Esophagus muscularis mucosa (tissue), 4 donors: ENCODE data around the gene OTOGL.

Source experiments
- CTCF ChIP-seq, 3 experiments: fragments of 200-600 bp in 2 of 3; fragments of 450-650 bp in 1 of 3; sonication (generic) in 2 of 3; IDR thresholded peaks; one replicate each; pipeline ENCODE4 v1.5.1; 2017 to 2019; ENCODE audit warnings: antibody characterized with exemption in 3 of 3, mild to moderate bottlenecking in 2 of 3, moderate library complexity in 1 of 3
- EP300 ChIP-seq: sonication (generic); formaldehyde crosslinking; IDR thresholded peaks from one replicate; pipeline ENCODE4 v1.6.1; 2017; ENCODE audit warnings: antibody characterized with exemption
- POLR2A ChIP-seq: fragments of 450-650 bp; IDR thresholded peaks from one replicate; pipeline ENCODE4 v1.6.1; 2017; ENCODE audit warnings: antibody characterized with exemption, moderate library complexity, mild to moderate bottlenecking, low read depth
- POLR2AphosphoS5 ChIP-seq, 2 donors: sonication (generic); formaldehyde crosslinking; IDR thresholded peaks; one replicate each; pipeline ENCODE4 v1.6.1; 2017; ENCODE audit warnings: antibody characterized with exemption in 2 of 2

GRCh38 chr12:80064269-80064668 is 35.1 kb upstream of the OTOGL start:
- TF ChIP-seq CTCF (IDR thresholded peaks at IDR 0.05) (no peak), POLR2A (no peak), POLR2AphosphoS5 (IDR thresholded peaks at IDR 0.05) (no peak), EP300 (no peak)
